NCI-H345 treated with DMSO at 0.1 percent for 48 hours (cell line): ENCODE results near the gene MXRA8.

Experiments
- DNase-seq: peaks from one replicate; lab custom pipeline; 2025; ENCODE audit not compliant: unreplicated experiment; lab: John Stamatoyannopoulos, UW

MXRA8 gene

GRCh38 chr1:1336931-1337792 is 21.2 kb downstream of the MXRA8 start:
- DNase-seq: no peak

DNA sequence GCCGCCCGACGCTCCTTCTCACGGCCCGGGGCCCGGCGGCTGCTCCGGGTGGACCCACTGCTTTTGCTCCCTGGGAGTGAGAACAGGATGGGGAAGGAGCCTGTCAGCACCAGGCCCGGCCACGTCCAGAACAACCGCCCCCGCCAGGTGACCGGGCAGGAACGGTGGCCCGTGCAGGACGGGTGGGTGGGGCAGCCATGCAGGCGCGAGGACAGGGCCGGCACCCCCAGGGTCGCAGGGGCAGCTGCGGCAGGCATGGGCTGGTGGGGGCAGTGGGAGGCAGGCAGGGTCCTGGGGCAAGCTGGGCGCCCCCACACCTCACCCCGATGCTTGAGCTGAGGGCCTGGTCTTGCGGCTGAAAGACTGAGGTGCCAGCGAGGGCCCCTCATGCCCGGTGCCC is 21.9 kb downstream of the MXRA8 start:
- DNase-seq: no peak

- DNase-seq: no peak
Measured at GRCh38 chr1:1335792-1336248, 22.5 kb downstream of the MXRA8 start.

GRCh38 chr1:1335283-1335682 is 23.1 kb downstream of the MXRA8 start:
- DNase-seq: no peak

DNA sequence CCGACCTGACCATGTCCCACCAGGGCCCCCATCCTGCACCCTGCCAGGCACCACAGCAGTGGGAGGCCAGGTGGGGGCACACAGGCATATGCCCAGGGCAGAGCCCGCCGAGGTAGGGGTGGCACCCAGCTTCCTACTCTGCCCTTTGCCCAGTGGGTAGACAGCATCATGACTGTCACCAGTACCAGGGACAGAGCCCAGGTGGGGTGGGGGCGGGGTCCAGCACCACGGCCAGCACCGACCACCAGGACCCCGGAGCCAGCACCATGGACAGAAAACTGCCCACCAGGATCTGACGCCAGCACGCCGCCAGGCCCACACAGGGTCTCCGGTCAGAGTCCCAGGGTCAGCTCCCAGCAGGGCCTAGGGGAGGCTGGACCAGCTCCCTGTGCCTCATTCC is 23.5 kb downstream of the MXRA8 start:
- no peak for DNase-seq

DNA sequence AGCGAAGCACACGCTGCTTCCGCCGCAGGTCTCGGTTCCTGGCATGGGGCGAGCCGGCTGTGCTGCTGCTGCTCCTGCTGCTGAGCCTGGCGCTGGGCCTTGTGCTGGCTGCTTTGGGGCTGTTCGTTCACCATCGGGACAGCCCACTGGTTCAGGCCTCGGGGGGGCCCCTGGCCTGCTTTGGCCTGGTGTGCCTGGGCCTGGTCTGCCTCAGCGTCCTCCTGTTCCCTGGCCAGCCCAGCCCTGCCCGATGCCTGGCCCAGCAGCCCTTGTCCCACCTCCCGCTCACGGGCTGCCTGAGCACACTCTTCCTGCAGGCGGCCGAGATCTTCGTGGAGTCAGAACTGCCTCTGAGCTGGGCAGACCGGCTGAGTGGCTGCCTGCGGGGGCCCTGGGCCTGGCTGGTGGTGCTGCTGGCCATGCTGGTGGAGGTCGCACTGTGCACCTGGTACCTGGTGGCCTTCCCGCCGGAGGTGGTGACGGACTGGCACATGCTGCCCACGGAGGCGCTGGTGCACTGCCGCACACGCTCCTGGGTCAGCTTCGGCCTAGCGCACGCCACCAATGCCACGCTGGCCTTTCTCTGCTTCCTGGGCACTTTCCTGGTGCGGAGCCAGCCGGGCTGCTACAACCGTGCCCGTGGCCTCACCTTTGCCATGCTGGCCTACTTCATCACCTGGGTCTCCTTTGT is 24.7 kb downstream of the MXRA8 start:
- no peak for DNase-seq

- no peak for DNase-seq
Measured at GRCh38 chr1:1332774-1333480, 25.4 kb downstream of the MXRA8 start.

GRCh38 chr1:1332031-1332755 is 26.2 kb downstream of the MXRA8 start:
- DNase-seq: no peak

- no peak for DNase-seq
Measured at GRCh38 chr1:1331068-1331965, 27.0 kb downstream of the MXRA8 start, which contains the start of gene TAS1R3. Gene TAS1R3, plus strand, starts transcription at chr1:1331280. Its CDS starts 66 bp downstream, at chr1:1331346.

- DNase-seq: no peak
Measured at GRCh38 chr1:1330366-1331067, 27.8 kb downstream of the MXRA8 start.

DNA sequence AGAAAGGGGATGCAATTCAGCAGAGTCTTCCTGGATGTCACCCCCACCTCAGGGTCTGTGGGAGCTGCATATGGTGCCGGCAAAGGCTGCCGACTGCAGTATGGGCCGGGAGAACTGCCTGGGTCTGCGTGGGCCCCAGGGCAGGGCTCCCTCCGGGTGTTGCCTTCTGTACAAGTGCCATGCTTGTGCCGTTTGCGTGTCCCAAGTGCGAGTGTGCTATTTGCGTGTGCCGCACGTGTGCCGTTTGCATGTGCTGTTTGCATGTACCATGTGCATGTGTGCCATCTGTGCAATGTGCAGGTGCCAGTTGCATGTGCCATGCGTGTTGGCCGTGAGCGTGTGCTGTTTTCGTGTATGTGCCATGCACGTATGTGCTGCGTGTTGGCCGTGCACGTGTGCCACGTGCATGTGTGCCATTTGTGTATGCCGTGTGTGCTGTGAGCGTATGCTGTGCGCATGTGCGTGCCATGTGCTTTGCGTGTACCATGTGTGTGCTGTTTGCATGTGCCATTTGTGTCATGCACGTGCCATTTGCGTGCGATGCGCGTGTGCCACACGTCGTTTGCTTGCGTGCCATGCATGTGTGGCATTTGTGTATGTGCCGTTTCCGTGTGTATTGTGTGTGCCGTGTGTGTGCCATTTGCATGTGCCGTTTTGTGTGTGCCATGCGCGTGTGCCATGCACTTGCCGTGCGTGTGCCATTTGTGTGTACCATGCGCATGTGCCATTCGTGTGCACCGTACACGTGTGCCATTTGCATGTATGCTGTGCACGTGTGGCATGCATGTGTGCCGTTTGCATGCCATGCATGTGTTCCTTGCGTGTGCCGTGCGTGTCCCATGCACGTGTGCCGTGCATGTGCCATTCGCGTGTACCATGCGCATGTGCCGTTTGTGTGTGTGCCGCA is 28.8 kb downstream of the MXRA8 start:
- DNase-seq: no peak

GRCh38 chr1:1328254-1328653 is 30.1 kb downstream of the MXRA8 start:
- DNase-seq: no peak

DNA sequence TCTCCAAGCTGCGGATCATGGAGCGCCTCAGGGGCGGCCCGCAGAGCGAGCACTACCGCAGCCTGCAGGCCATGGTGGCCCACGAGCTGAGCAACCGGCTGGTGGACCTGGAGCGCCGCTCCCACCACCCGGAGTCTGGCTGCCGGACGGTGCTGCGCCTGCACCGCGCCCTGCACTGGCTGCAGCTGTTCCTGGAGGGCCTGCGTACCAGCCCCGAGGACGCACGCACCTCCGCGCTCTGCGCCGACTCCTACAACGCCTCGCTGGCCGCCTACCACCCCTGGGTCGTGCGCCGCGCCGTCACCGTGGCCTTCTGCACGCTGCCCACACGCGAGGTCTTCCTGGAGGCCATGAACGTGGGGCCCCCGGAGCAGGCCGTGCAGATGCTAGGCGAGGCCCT is 31.1 kb downstream of the MXRA8 start:
- no peak for DNase-seq

- no peak for DNase-seq
Measured at GRCh38 chr1:1326075-1326605, 32.2 kb downstream of the MXRA8 start.

DNA sequence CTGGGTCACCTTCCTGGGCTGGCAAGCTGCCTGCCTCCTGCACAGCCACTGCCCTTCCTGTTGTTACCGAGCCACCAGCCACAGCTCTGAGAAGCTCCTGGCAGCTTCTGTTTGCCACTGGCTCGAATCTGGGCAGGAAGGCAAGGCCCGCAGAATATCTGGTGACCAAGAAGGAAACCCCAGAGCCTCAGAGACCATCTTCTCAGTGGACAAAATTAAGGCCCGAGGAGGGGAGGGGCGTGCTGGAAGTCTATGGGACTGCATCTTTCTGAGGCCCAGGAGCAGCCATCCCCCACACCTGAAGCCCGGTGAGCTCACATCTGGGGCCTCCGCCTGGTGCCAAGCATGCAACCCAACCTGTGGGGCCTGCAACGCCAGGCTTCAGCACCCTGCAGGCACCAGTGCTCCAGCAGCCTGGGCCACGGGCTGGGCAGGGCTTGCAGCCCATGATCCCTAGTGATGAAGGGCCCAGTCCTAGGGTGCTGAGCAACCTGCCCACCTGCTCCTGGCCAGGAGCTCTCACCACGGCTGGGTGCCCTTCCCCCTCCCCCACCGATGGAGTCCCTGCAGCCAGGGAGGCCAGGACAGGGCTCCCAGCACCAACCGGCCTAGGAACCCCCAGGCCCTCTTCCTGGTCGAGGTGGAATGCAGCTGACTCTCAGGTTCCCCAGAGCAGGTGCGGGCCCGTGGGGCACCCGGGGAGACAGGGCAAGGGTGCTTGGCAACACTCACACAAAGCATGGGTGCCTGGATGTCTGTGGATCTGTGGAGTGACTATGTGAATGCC is 32.9 kb downstream of the MXRA8 start:
- no peak for DNase-seq

- DNase-seq: peak; percentile 87
Measured at GRCh38 chr1:1324524-1325287, 33.6 kb downstream of the MXRA8 start, which contains the start of the genes CPTP and INTS11. Gene CPTP, plus strand, starts transcription at chr1:1324802. Its CDS starts 2,109 bp downstream, at chr1:1326911. Gene INTS11, minus strand, starts transcription at chr1:1324660. Its CDS starts 52 bp downstream, at chr1:1324608.
